GM08714 (cell line): ENCODE data around the gene NEU1.
"Not testable (repeated sequence)": the region's sequence is repeated elsewhere in the genome, so short reads cannot be mapped to it uniquely, and the experiment has no call there.

Experiments used
- H3K4me3 ChIP-seq: fragments of 200-500 bp; sonication (Bioruptor generic); 2 replicates; pipeline ENCODE4 v1.5.1; 2014; ENCODE audit warnings: mild to moderate bottlenecking, low read length, inconsistent platforms
- ZNF274 ChIP-seq: IDR thresholded peaks from 2 replicates; pipeline ENCODE4 v1.6.1; 2012; ENCODE audit warnings: mild to moderate bottlenecking, low read depth, low read length

Gene NEU1

GRCh38 chr6:31862344-31863235 is at the start of gene NEU1:
NEU1 (minus strand) TSS chr6:31862821; CDS start chr6:31862776, 45 bp downstream.
- peak within 1 kb of the TSS; percentile 72 for H3K4me3 ChIP-seq
- TF ChIP-seq ZNF274: no peak

- no peak overlapping the region for H3K4me3 ChIP-seq
- no peak for TF ChIP-seq ZNF274
Observed at GRCh38 chr6:31911826-31912585, 49.4 kb upstream of the NEU1 start.

- not testable (repeated sequence) for H3K4me3 ChIP-seq
Observed at GRCh38 chr6:31909298-31909697, 46.7 kb upstream of the NEU1 start.

GRCh38 chr6:31908791-31909190 is 46.2 kb upstream of the NEU1 start:
- no peak overlapping the region for H3K4me3 ChIP-seq
- TF ChIP-seq ZNF274: no peak

GRCh38 chr6:31908255-31908654 is 45.6 kb upstream of the NEU1 start:
- not testable (repeated sequence) for H3K4me3 ChIP-seq

- TF ChIP-seq ZNF274: no peak
- H3K4me3 ChIP-seq: no peak overlapping the region
Observed at GRCh38 chr6:31907158-31907813, 44.7 kb upstream of the NEU1 start.

GRCh38 chr6:31906727-31907126 is 44.1 kb upstream of the NEU1 start:
- H3K4me3 ChIP-seq: not testable (repeated sequence)

- no peak overlapping the region for H3K4me3 ChIP-seq
- no peak for TF ChIP-seq ZNF274
Observed at GRCh38 chr6:31906122-31906521, 43.5 kb upstream of the NEU1 start.

- H3K4me3 ChIP-seq: no peak overlapping the region
- TF ChIP-seq ZNF274: no peak
Observed at GRCh38 chr6:31905041-31905440, 42.4 kb upstream of the NEU1 start.

GRCh38 chr6:31903957-31904356 is 41.3 kb upstream of the NEU1 start:
- no peak overlapping the region for H3K4me3 ChIP-seq
- no peak for TF ChIP-seq ZNF274

- peak within 1 kb of the TSS; percentile 62 for H3K4me3 ChIP-seq
- TF ChIP-seq ZNF274: no peak
Observed at GRCh38 chr6:31901953-31902643, 39.5 kb upstream of the NEU1 start, which contains the start of gene ZBTB12. ZBTB12 (minus strand) TSS chr6:31902086; CDS start chr6:31901305, 781 bp downstream.

- peak overlapping the region; percentile 62 for H3K4me3 ChIP-seq
- no peak for TF ChIP-seq ZNF274
Observed at GRCh38 chr6:31901415-31901952, 38.9 kb upstream of the NEU1 start.

- TF ChIP-seq ZNF274: no peak
- H3K4me3 ChIP-seq: peak overlapping the region; percentile 62; the same call in 1 of the 2 replicates
Observed at GRCh38 chr6:31900917-31901414, 38.3 kb upstream of the NEU1 start.
